ENCODE results near the gene CCDC157.

The CCDC157 gene

GRCh38 chr22:30348809-30349208, 8.0 kb upstream of the CCDC157 start:
- no peaks in the 10 kb centered on the region for H3K27me3 ChIP-seq (ENCODE audit: control insufficient read depth in 2 of 2, insufficient read depth in 2 of 2, low read length in 2 of 2)
- H3K9ac ChIP-seq (ENCODE audit: low read depth in 1 of 2, low read length in 2 of 2), result no peak overlapping the region
- H3K9me3 ChIP-seq (ENCODE audit: control insufficient read depth in 2 of 2, low read length in 2 of 2), result no peaks in the 10 kb centered on the region
- H3K4me3 ChIP-seq (ENCODE audit: low read length in 2 of 2), result no peak overlapping the region
- H3K27ac ChIP-seq (ENCODE audit: low read depth in 2 of 2, low read length in 2 of 2), result no peak overlapping the region
- no peaks in the 10 kb centered on the region for H3K4me1 ChIP-seq (ENCODE audit: control insufficient read depth in 2 of 2, insufficient read depth in 2 of 2, low read length in 2 of 2)
- peaks cover 61 to 88% of the 10 kb centered on the region in 2 donors for H3K36me3 ChIP-seq (ENCODE audit: control insufficient read depth in 2 of 2, insufficient read depth in 2 of 2, low read length in 2 of 2)

- Histone ChIP-seq H3K27ac (ENCODE audit: low read depth in 2 of 2, low read length in 2 of 2) (no peak overlapping the region), H3K36me3 (ENCODE audit: control insufficient read depth in 2 of 2, insufficient read depth in 2 of 2, low read length in 2 of 2) (peaks cover 37 to 68% of the 10 kb centered on the region in 2 donors)
Measured at GRCh38 chr22:30351226-30351625, 5.6 kb upstream of the CCDC157 start.

GRCh38 chr22:30354644-30355043, 2.2 kb upstream of the CCDC157 start:
- no peak overlapping the region for H3K27ac ChIP-seq (ENCODE audit: low read depth in 2 of 2, low read length in 2 of 2)
- H3K9ac ChIP-seq (ENCODE audit: low read depth in 1 of 2, low read length in 2 of 2), result no peak overlapping the region
- H3K36me3 ChIP-seq (ENCODE audit: control insufficient read depth in 2 of 2, insufficient read depth in 2 of 2, low read length in 2 of 2), result peaks cover 23 to 39% of the 10 kb centered on the region in 2 donors
- no peaks in the 10 kb centered on the region for H3K27me3 ChIP-seq (ENCODE audit: control insufficient read depth in 2 of 2, insufficient read depth in 2 of 2, low read length in 2 of 2)
- no peaks in the 10 kb centered on the region for H3K9me3 ChIP-seq (ENCODE audit: control insufficient read depth in 2 of 2, low read length in 2 of 2)
- peaks cover 13 to 16% of the 10 kb centered on the region in 2 donors for H3K4me1 ChIP-seq (ENCODE audit: control insufficient read depth in 2 of 2, insufficient read depth in 2 of 2, low read length in 2 of 2)
- no peak overlapping the region for H3K4me3 ChIP-seq (ENCODE audit: low read length in 2 of 2)

More at GRCh38 chr22:30351226-30351625, 5.6 kb upstream of the CCDC157 start:
- Histone ChIP-seq H3K9ac (ENCODE audit: low read depth in 1 of 2, low read length in 2 of 2) (no peak overlapping the region), H3K27me3 (ENCODE audit: control insufficient read depth in 2 of 2, insufficient read depth in 2 of 2, low read length in 2 of 2) (no peaks in the 10 kb centered on the region), H3K9me3 (ENCODE audit: control insufficient read depth in 2 of 2, low read length in 2 of 2) (no peaks in the 10 kb centered on the region), H3K4me1 (ENCODE audit: control insufficient read depth in 2 of 2, insufficient read depth in 2 of 2, low read length in 2 of 2) (peaks cover 9 to 12% of the 10 kb centered on the region in 2 donors), H3K4me3 (ENCODE audit: low read length in 2 of 2) (no peak overlapping the region)

DNA sequence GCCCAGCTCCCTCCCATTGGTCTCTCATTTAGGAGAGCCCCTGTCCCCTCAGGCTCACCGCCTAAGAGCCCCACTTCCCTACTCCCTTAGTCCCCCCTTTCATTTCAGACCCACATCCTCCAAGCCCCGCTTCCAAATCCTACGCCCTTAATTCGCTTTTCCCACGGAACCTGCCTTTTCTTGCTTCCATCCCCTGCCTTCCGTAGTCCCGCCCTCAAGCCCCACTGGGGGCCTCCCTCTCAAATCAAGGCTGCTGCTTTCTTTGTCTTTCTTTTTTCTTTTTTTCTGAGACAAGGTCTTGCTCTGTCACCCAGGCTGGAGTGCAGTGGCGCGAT, 396 bp downstream of the CCDC157 start:
- H3K4me3 ChIP-seq (ENCODE audit: low read length in 2 of 2), result peak overlapping the region; percentile 87 to 95
- H3K27me3 ChIP-seq (ENCODE audit: control insufficient read depth in 2 of 2, insufficient read depth in 2 of 2, low read length in 2 of 2), result no peaks in the 10 kb centered on the region
- no peak overlapping the region for H3K27ac ChIP-seq (ENCODE audit: low read depth in 2 of 2, low read length in 2 of 2)
- no peaks in the 10 kb centered on the region for H3K9me3 ChIP-seq (ENCODE audit: control insufficient read depth in 2 of 2, low read length in 2 of 2)
- peaks cover 9 to 15% of the 10 kb centered on the region in 2 donors for H3K36me3 ChIP-seq (ENCODE audit: control insufficient read depth in 2 of 2, insufficient read depth in 2 of 2, low read length in 2 of 2)
- peak overlapping the region; percentile 60 to 97 for H3K9ac ChIP-seq (ENCODE audit: low read depth in 1 of 2, low read length in 2 of 2)
- peaks cover 13 to 16% of the 10 kb centered on the region in 2 donors for H3K4me1 ChIP-seq (ENCODE audit: control insufficient read depth in 2 of 2, insufficient read depth in 2 of 2, low read length in 2 of 2)

DNA sequence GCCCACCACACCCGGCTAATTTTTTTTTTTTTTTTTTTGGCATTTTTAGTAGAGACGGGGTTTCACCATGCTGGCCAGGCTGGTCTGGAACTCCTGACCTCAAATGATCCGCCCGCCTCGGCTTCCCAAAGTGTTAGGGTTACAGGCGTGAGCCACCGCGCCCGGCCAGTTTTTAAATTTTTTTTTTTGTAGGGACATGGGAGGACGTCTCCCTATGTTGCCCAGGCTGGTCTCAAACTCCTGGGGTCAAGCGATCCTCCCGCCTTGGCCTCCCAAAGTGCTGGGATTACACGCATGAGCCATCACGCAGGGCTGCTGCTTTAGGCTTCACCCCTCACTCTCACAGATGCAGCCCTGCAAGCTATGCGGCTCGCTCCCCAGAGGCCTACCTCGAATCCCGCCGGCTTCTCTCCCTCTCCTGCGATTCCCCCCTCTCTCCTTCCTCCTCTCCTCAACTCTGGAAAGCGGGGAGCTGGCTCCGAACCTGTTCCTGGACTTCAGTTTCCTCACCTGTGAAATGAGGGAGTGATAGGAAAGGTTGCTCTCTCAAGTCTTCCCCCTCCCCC, 926 bp downstream of the CCDC157 start:
- Histone ChIP-seq H3K27me3 (ENCODE audit: control insufficient read depth in 2 of 2, insufficient read depth in 2 of 2, low read length in 2 of 2) (no peaks in the 10 kb centered on the region), H3K4me3 (ENCODE audit: low read length in 2 of 2) (no peak overlapping the region)

DNA sequence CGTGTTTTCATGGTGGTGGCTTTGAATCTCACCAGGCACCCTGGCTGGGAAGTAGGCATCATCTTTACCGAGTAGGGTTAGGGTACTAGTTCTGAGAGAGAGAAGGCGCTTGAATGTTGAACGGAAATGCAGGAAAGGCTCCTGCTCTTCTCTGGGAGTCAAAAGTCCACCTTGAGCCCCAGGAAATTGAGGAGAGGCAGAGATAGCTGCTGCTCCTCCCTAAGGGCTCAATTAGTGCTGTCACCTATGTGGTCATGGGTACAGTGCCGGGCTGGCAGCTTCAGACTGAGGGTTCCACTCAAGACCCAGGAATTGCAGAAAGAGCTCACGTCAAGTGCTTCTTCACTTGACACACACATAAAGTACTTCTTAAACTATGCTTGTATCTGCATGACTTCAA, 1.7 kb downstream of the CCDC157 start:
- Histone ChIP-seq H3K27me3 (ENCODE audit: control insufficient read depth in 2 of 2, insufficient read depth in 2 of 2, low read length in 2 of 2) (no peaks in the 10 kb centered on the region), H3K9ac (ENCODE audit: low read depth in 1 of 2, low read length in 2 of 2) (no peak overlapping the region)

More for the DNA sequence above, 926 bp downstream of the CCDC157 start:
- Histone ChIP-seq H3K36me3 (ENCODE audit: control insufficient read depth in 2 of 2, insufficient read depth in 2 of 2, low read length in 2 of 2) (peaks cover 4 to 10% of the 10 kb centered on the region in 2 donors), H3K9ac (ENCODE audit: low read depth in 1 of 2, low read length in 2 of 2) (no peak overlapping the region), H3K9me3 (ENCODE audit: control insufficient read depth in 2 of 2, low read length in 2 of 2) (no peaks in the 10 kb centered on the region), H3K4me1 (ENCODE audit: control insufficient read depth in 2 of 2, insufficient read depth in 2 of 2, low read length in 2 of 2) (peaks cover 13 to 16% of the 10 kb centered on the region in 2 donors), H3K27ac (ENCODE audit: low read depth in 2 of 2, low read length in 2 of 2) (no peak overlapping the region)

GRCh38 chr22:30361916-30362650, 5.3 kb downstream of the CCDC157 start:
- Histone ChIP-seq H3K27me3 (ENCODE audit: control insufficient read depth in 2 of 2, insufficient read depth in 2 of 2, low read length in 2 of 2) (no peaks in the 10 kb centered on the region), H3K9ac (ENCODE audit: low read depth in 1 of 2, low read length in 2 of 2) (no peak overlapping the region), H3K4me3 (ENCODE audit: low read length in 2 of 2) (no peak overlapping the region), H3K36me3 (ENCODE audit: control insufficient read depth in 2 of 2, insufficient read depth in 2 of 2, low read length in 2 of 2) (no peaks in the 10 kb centered on the region), H3K4me1 (ENCODE audit: control insufficient read depth in 2 of 2, insufficient read depth in 2 of 2, low read length in 2 of 2) (peaks cover 3% of the 10 kb centered on the region in 2 donors), H3K27ac (ENCODE audit: low read depth in 2 of 2, low read length in 2 of 2) (no peak overlapping the region), H3K9me3 (ENCODE audit: control insufficient read depth in 2 of 2, low read length in 2 of 2) (no peaks in the 10 kb centered on the region)

More for the DNA sequence above, 1.7 kb downstream of the CCDC157 start:
- peaks cover 13 to 16% of the 10 kb centered on the region in 2 donors for H3K4me1 ChIP-seq (ENCODE audit: control insufficient read depth in 2 of 2, insufficient read depth in 2 of 2, low read length in 2 of 2)
- H3K4me3 ChIP-seq (ENCODE audit: low read length in 2 of 2), result no peak overlapping the region
- H3K27ac ChIP-seq (ENCODE audit: low read depth in 2 of 2, low read length in 2 of 2), result no peak overlapping the region
- peaks cover 0 to 6% of the 10 kb centered on the region in 2 donors for H3K36me3 ChIP-seq (ENCODE audit: control insufficient read depth in 2 of 2, insufficient read depth in 2 of 2, low read length in 2 of 2)
- H3K9me3 ChIP-seq (ENCODE audit: control insufficient read depth in 2 of 2, low read length in 2 of 2), result no peaks in the 10 kb centered on the region

GRCh38 chr22:30362651-30363281, 6.0 kb downstream of the CCDC157 start:
- H3K4me3 ChIP-seq (ENCODE audit: low read length in 2 of 2), result no peak overlapping the region
- no peaks in the 10 kb centered on the region for H3K9me3 ChIP-seq (ENCODE audit: control insufficient read depth in 2 of 2, low read length in 2 of 2)
- no peaks in the 10 kb centered on the region for H3K4me1 ChIP-seq (ENCODE audit: control insufficient read depth in 2 of 2, insufficient read depth in 2 of 2, low read length in 2 of 2)
- H3K36me3 ChIP-seq (ENCODE audit: control insufficient read depth in 2 of 2, insufficient read depth in 2 of 2, low read length in 2 of 2), result no peaks in the 10 kb centered on the region
- H3K27ac ChIP-seq (ENCODE audit: low read depth in 2 of 2, low read length in 2 of 2), result no peak overlapping the region
- H3K27me3 ChIP-seq (ENCODE audit: control insufficient read depth in 2 of 2, insufficient read depth in 2 of 2, low read length in 2 of 2), result no peaks in the 10 kb centered on the region
- H3K9ac ChIP-seq (ENCODE audit: low read depth in 1 of 2, low read length in 2 of 2), result no peak overlapping the region

- H3K9ac ChIP-seq (ENCODE audit: low read depth in 1 of 2, low read length in 2 of 2), result no peak overlapping the region
- H3K27me3 ChIP-seq (ENCODE audit: control insufficient read depth in 2 of 2, insufficient read depth in 2 of 2, low read length in 2 of 2), result no peaks in the 10 kb centered on the region
- H3K4me1 ChIP-seq (ENCODE audit: control insufficient read depth in 2 of 2, insufficient read depth in 2 of 2, low read length in 2 of 2), result no peaks in the 10 kb centered on the region
- H3K27ac ChIP-seq (ENCODE audit: low read depth in 2 of 2, low read length in 2 of 2), result no peak overlapping the region
- no peaks in the 10 kb centered on the region for H3K9me3 ChIP-seq (ENCODE audit: control insufficient read depth in 2 of 2, low read length in 2 of 2)
- no peaks in the 10 kb centered on the region for H3K36me3 ChIP-seq (ENCODE audit: control insufficient read depth in 2 of 2, insufficient read depth in 2 of 2, low read length in 2 of 2)
- H3K4me3 ChIP-seq (ENCODE audit: low read length in 2 of 2), result no peak overlapping the region
Measured at GRCh38 chr22:30365891-30366290, 9.1 kb downstream of the CCDC157 start.

GRCh38 chr22:30368420-30368819, 11.6 kb downstream of the CCDC157 start:
- Histone ChIP-seq H3K36me3 (ENCODE audit: control insufficient read depth in 2 of 2, insufficient read depth in 2 of 2, low read length in 2 of 2) (no peaks in the 10 kb centered on the region), H3K4me1 (ENCODE audit: control insufficient read depth in 2 of 2, insufficient read depth in 2 of 2, low read length in 2 of 2) (no peaks in the 10 kb centered on the region), H3K27ac (ENCODE audit: low read depth in 2 of 2, low read length in 2 of 2) (no peak overlapping the region), H3K9ac (ENCODE audit: low read depth in 1 of 2, low read length in 2 of 2) (no peak overlapping the region), H3K4me3 (ENCODE audit: low read length in 2 of 2) (no peak overlapping the region), H3K27me3 (ENCODE audit: control insufficient read depth in 2 of 2, insufficient read depth in 2 of 2, low read length in 2 of 2) (no peaks in the 10 kb centered on the region), H3K9me3 (ENCODE audit: control insufficient read depth in 2 of 2, low read length in 2 of 2) (no peaks in the 10 kb centered on the region)
